ENCODE data around the gene TRIM31.

DNA sequence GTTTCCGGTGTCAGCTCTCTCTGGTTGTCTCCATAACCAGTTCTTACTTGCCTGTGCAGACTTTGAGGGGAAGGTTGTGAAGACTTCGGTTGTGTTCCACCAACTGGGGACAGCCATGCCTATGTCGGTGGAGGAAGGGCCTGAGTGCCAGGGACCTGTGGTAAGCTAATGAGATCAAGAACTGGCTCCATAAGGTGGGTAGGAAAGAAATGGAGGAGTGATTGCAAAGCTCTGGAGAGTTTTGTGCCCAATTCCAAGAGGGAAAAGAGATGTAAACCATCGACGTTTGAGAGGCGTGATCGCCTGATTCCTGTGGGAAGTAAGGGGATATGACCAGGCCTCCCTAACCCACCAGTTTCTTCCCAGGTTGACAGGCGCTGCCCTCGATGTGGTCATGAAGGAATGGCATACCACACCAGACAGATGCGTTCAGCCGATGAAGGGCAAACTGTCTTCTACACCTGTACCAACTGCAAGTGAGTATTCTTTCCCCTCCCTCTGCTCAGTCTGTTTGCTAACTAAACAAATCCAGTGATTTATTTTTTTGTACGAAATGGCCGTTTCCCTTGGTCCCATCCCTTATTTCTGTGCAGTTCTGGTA is 50.9 kb downstream of the TRIM31 start:
- TF ChIP-seq, protein P1, sequence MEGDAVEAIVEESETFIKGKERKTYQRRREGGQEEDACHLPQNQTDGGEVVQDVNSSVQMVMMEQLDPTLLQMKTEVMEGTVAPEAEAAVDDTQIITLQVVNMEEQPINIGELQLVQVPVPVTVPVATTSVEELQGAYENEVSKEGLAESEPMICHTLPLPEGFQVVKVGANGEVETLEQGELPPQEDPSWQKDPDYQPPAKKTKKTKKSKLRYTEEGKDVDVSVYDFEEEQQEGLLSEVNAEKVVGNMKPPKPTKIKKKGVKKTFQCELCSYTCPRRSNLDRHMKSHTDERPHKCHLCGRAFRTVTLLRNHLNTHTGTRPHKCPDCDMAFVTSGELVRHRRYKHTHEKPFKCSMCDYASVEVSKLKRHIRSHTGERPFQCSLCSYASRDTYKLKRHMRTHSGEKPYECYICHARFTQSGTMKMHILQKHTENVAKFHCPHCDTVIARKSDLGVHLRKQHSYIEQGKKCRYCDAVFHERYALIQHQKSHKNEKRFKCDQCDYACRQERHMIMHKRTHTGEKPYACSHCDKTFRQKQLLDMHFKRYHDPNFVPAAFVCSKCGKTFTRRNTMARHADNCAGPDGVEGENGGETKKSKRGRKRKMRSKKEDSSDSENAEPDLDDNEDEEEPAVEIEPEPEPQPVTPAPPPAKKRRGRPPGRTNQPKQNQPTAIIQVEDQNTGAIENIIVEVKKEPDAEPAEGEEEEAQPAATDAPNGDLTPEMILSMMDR (IDR thresholded peaks at IDR 0.05), result no peak
- no peak for TF ChIP-seq POLR2A (IDR thresholded peaks at IDR 0.05)

Measured in adrenal gland (tissue), 5 donors.